H1 (cell line): ENCODE results near the gene HK1. TPM values are rescaled to one million over a fixed set of nuclear protein-coding genes. Genes with fewer than 3 reads are reported as not detected.
A peak's percentile ranks its signal among the peaks of the same experiment; 100 is the strongest.

Source experiments
- CTCF ChIA-PET: fragments of 300-600 bp; sonication (Branson Sonifier 250); formaldehyde crosslinking; loops from one replicate; lab custom pipeline; 2021; ENCODE audit not compliant: partially characterized antibody; lab: Charles Lee
- POLR2A ChIA-PET: fragments of 300-600 bp; sonication (Branson Sonifier 250); formaldehyde crosslinking; loops from one replicate; lab custom pipeline; 2021; ENCODE audit warnings: inconsistent platforms; ENCODE audit not compliant: partially characterized antibody; lab: Charles Lee
- DNase-seq, 2 experiments: peaks; one replicate each; pipeline versions ENCODE4 v3.0.0 to v3.0.0-alpha.2; 2010 to 2022; ENCODE audit warnings: low spot score in 2 of 2, low read depth in 1 of 2, mixed read lengths in 1 of 2
- FAIRE-seq: peaks from 2 replicates; lab custom pipeline; 2011; peaks lifted over from hg19 to GRCh38; lab: Jason Lieb, UNC
- H2AFZ ChIP-seq: 2 replicates; pipeline ENCODE4 v1.8.1; 2012; ENCODE audit warnings: low read length, inconsistent platforms
- H2AK5ac ChIP-seq: 2 replicates; pipeline ENCODE4 v1.6.1; 2013; ENCODE audit warnings: low read depth, low read length
- H2BK120ac ChIP-seq: replicated peaks from 2 replicates; pipeline ENCODE3; 2013; ENCODE audit warnings: low read depth, low read length, inconsistent platforms
- H2BK12ac ChIP-seq: 2 replicates; pipeline ENCODE4 v1.6.1; 2013; ENCODE audit warnings: low read depth, low read length
- H2BK15ac ChIP-seq: 2 replicates; pipeline ENCODE4 v1.6.1; 2013; ENCODE audit warnings: low read length
- H2BK20ac ChIP-seq: 2 replicates; pipeline ENCODE4 v1.6.1; 2013; ENCODE audit warnings: low read length
- H2BK5ac ChIP-seq: 2 replicates; pipeline ENCODE4 v1.6.1; 2013; ENCODE audit warnings: low read depth, low read length
- H3K14ac ChIP-seq: 2 replicates; pipeline ENCODE4 v1.6.1; 2013; ENCODE audit warnings: inconsistent platforms; ENCODE audit not compliant: insufficient read length
- H3K18ac ChIP-seq: 2 replicates; pipeline ENCODE4 v1.6.1; 2013; ENCODE audit warnings: low read length; ENCODE audit errors: extremely low read depth
- H3K23ac ChIP-seq: 2 replicates; pipeline ENCODE4 v1.6.1; 2013; ENCODE audit warnings: inconsistent platforms; ENCODE audit not compliant: insufficient read length
- H3K23me2 ChIP-seq: 2 replicates; pipeline ENCODE4 v1.6.1; 2013; ENCODE audit warnings: low read depth, low read length
- H3K27ac ChIP-seq: 2 replicates; pipeline ENCODE4 v1.6.1; 2011; ENCODE audit warnings: low read depth, low read length, inconsistent platforms
- H3K27me3 ChIP-seq, 4 experiments: replicated peaks in 1 of 4; 1 replicate in 1 of 4; 2 replicates in 3 of 4; pipeline versions ENCODE4 v1.6.1 to v1.8.1; 2011 to 2013; ENCODE audit warnings: low read length in 3 of 4, mild to moderate bottlenecking in 3 of 4, inconsistent platforms in 2 of 4, mixed read lengths in 2 of 4, moderate library complexity in 1 of 4; ENCODE audit not compliant: control insufficient read depth in 3 of 4, insufficient read depth in 3 of 4; ENCODE audit errors: extremely low read depth in 1 of 4
- H3K36me3 ChIP-seq, 4 experiments: 2 replicates each; pipeline versions ENCODE4 v1.6.1 to v1.8.1; 2011 to 2013; ENCODE audit warnings: mild to moderate bottlenecking in 4 of 4, low read length in 3 of 4, moderate library complexity in 2 of 4, control low read depth in 1 of 4, inconsistent platforms in 1 of 4; ENCODE audit not compliant: insufficient read depth in 4 of 4, control insufficient read depth in 2 of 4
- H3K4ac ChIP-seq: replicated peaks from 2 replicates; pipeline ENCODE3; 2013; ENCODE audit warnings: low read length, low read depth, mixed read lengths, inconsistent platforms; ENCODE audit not compliant: insufficient read length
- H3K4me1 ChIP-seq, 4 experiments: replicated peaks in 1 of 4; 1 replicate in 1 of 4; 2 replicates in 3 of 4; pipeline versions ENCODE4 v1.6.1 to v1.8.1; 2011 to 2013; ENCODE audit warnings: low read length in 3 of 4, inconsistent platforms in 2 of 4, mixed read lengths in 1 of 4; ENCODE audit not compliant: insufficient read depth in 4 of 4, control insufficient read depth in 3 of 4
- H3K4me2 ChIP-seq, 2 experiments: 2 replicates each; pipeline versions ENCODE4 v1.6.1 to v1.8.1; 2011 to 2013; ENCODE audit warnings: low read depth in 2 of 2, low read length in 2 of 2, control low read depth in 1 of 2, inconsistent platforms in 1 of 2, mild to moderate bottlenecking in 1 of 2; ENCODE audit not compliant: insufficient read depth in 1 of 2
- H3K4me3 ChIP-seq, 4 experiments: fragments of 200-600, 300-600 bp in 1 of 4; sonication (generic), shearing (Covaris generic), sonication (Bioruptor Twin) in 1 of 4; 2 replicates each; pipeline versions ENCODE4 v1.5.1 to v1.8.1; 2011 to 2016; ENCODE audit warnings: low read length in 4 of 4, low read depth in 3 of 4, control low read depth in 2 of 4, inconsistent platforms in 2 of 4, mild to moderate bottlenecking in 2 of 4, mixed read lengths in 1 of 4, moderate library complexity in 1 of 4; ENCODE audit not compliant: insufficient read depth in 2 of 4; ENCODE audit errors: extremely low read depth in 1 of 4
- H3K56ac ChIP-seq: replicated peaks from 2 replicates; pipeline ENCODE3; 2013; ENCODE audit warnings: low read depth, mild to moderate bottlenecking, mixed read lengths, low read length, inconsistent platforms; ENCODE audit not compliant: insufficient read length
- H3K79me1 ChIP-seq: 2 replicates; pipeline ENCODE4 v1.6.1; 2013; ENCODE audit warnings: low read depth, low read length, control low read depth
- H3K79me2 ChIP-seq, 2 experiments: 2 replicates each; pipeline versions ENCODE4 v1.6.1 to v1.8.1; 2012 to 2013; ENCODE audit warnings: low read length in 2 of 2, mild to moderate bottlenecking in 2 of 2, inconsistent platforms in 1 of 2; ENCODE audit not compliant: insufficient read depth in 2 of 2, control insufficient read depth in 1 of 2
- H3K9ac ChIP-seq, 4 experiments: replicated peaks in 1 of 4; 1 replicate in 1 of 4; 2 replicates in 3 of 4; pipeline versions ENCODE4 v1.6.1 to v1.8.1; 2011 to 2013; ENCODE audit warnings: low read depth in 3 of 4, low read length in 3 of 4, control low read depth in 2 of 4, mild to moderate bottlenecking in 2 of 4, moderate library complexity in 2 of 4, inconsistent platforms in 1 of 4; ENCODE audit errors: extremely low read depth in 1 of 4
- H3K9me3 ChIP-seq, 2 experiments: 2 replicates each; pipeline versions ENCODE4 v1.6.1 to v1.8.1; 2012 to 2013; ENCODE audit warnings: mild to moderate bottlenecking in 2 of 2, moderate library complexity in 2 of 2, control low read depth in 1 of 2, inconsistent platforms in 1 of 2, low read depth in 1 of 2, low read length in 1 of 2, mixed read lengths in 1 of 2; ENCODE audit not compliant: insufficient read depth in 2 of 2
- H4K20me1 ChIP-seq, 2 experiments: replicated peaks in 1 of 2; 2 replicates each; pipeline versions ENCODE3 to v1.8.1; 2011 to 2013; ENCODE audit warnings: inconsistent platforms in 2 of 2, low read length in 2 of 2, mild to moderate bottlenecking in 1 of 2; ENCODE audit not compliant: insufficient read depth in 2 of 2, control insufficient read depth in 1 of 2
- H4K5ac ChIP-seq: 2 replicates; pipeline ENCODE4 v1.6.1; 2013; ENCODE audit warnings: low read length, low read depth, mixed read lengths, inconsistent platforms; ENCODE audit not compliant: insufficient read length
- H4K8ac ChIP-seq: 2 replicates; pipeline ENCODE4 v1.8.0; 2013; ENCODE audit warnings: mild to moderate bottlenecking, moderate library complexity, low read length, inconsistent platforms; ENCODE audit not compliant: insufficient read depth; ENCODE audit errors: extremely low read depth
- H4K91ac ChIP-seq: replicated peaks from 2 replicates; pipeline ENCODE3; 2013; ENCODE audit warnings: low read length, mixed read lengths, inconsistent platforms; ENCODE audit not compliant: insufficient read length
- CBX8 ChIP-seq: fragments of 300-800, 300-1000 bp; sonication (generic); IDR thresholded peaks from 2 replicates; pipeline ENCODE4 v1.7.1; 2016; ENCODE audit warnings: low read depth, low read length, borderline replicate concordance
- EP300 ChIP-seq, 2 experiments: IDR thresholded peaks; 1 replicate in 1 of 2; 2 replicates in 1 of 2; pipeline ENCODE4 v1.6.1; 2011 to 2012; ENCODE audit warnings: low read depth in 2 of 2, low read length in 2 of 2, mild to moderate bottlenecking in 2 of 2, borderline replicate concordance in 1 of 2, inconsistent platforms in 1 of 2, moderate library complexity in 1 of 2
- FOSL1 ChIP-seq: IDR thresholded peaks from 2 replicates; pipeline ENCODE4 v1.6.1; 2011; ENCODE audit warnings: mild to moderate bottlenecking, low read depth, low read length, moderate library complexity; ENCODE audit not compliant: insufficient read depth
- RBBP5 ChIP-seq: IDR thresholded peaks from 2 replicates; pipeline ENCODE4 v1.7.1; 2012; ENCODE audit warnings: low read depth, mild to moderate bottlenecking, inconsistent platforms, low read length, moderate library complexity, borderline replicate concordance
- SAP30 ChIP-seq: fragments of 300-600 bp; sonication (generic); IDR thresholded peaks from 2 replicates; pipeline ENCODE4 v1.7.1; 2012; ENCODE audit warnings: low read length, moderate library complexity, mild to moderate bottlenecking, inconsistent platforms; ENCODE audit not compliant: insufficient read depth, insufficient replicate concordance
- SIN3A ChIP-seq, 2 experiments: IDR thresholded peaks in 1 of 2; conservative IDR thresholded peaks in 1 of 2; 2 replicates each; pipeline ENCODE4 v1.6.1; 2011 to 2012; ENCODE audit warnings: low read length in 2 of 2, improper control_type of control experiment in 1 of 2, low read depth in 1 of 2, mild to moderate bottlenecking in 1 of 2
- YY1 ChIP-seq: IDR thresholded peaks from 2 replicates; pipeline ENCODE4 v1.6.1; 2011; ENCODE audit warnings: low read depth, mild to moderate bottlenecking, low read length
- WGBS, 2 experiments: shearing (Covaris generic) in 1 of 2; methylation state at CpG; one replicate each; pipeline versions ENCODE4 v1.1.6 to v1.1.7; 2013 to 2015; ENCODE audit warnings: low lambda C conversion rate in 2 of 2, mixed read lengths in 2 of 2, inconsistent platforms in 1 of 2, low coverage in 1 of 2, missing lambda C conversion rate in 1 of 2; ENCODE audit not compliant: insufficient replicate concordance in 2 of 2, insufficient coverage in 1 of 2, insufficient read length in 1 of 2; ENCODE audit errors: extremely low coverage in 1 of 2, missing lambda C conversion rate in 1 of 2; 5-methylcytosine and 5-hydroxymethylcytosine counted together
- polyA plus RNA-seq, 7 experiments: library from polyadenylated mRNA; depleted of rRNA in 3 of 7; stranded (reverse) in 5 of 7; unstranded in 2 of 7; fragments of >200 nt in 5 of 7; fragments of 200-250 nt in 2 of 7; gene quantifications; 1 replicate in 5 of 7; 2 replicates in 1 of 7; 4 replicates in 1 of 7; pipeline versions ENCODE4 v1.2.1 to v1.2.3, GENCODE V29; 2011 to 2013; ENCODE audit warnings: missing spikeins in 2 of 7, mixed read lengths in 2 of 7
- total RNA-seq: library from RNA; stranded (reverse); fragmentation: NEBNext Ultra II Directional; extraction: Animal tissue kit (Norgen Biotek cat#: 25700); gene quantifications from 2 replicates; pipeline ENCODE4 v1.2.1, GENCODE V29; 2021

HK1 gene
- total and polyA plus RNA-seq, 2 of the 8 experiments (the other 6 are each of a cell fraction or from before 2014, with no cell fraction given), result 55.8 to 247 TPM

DNA sequence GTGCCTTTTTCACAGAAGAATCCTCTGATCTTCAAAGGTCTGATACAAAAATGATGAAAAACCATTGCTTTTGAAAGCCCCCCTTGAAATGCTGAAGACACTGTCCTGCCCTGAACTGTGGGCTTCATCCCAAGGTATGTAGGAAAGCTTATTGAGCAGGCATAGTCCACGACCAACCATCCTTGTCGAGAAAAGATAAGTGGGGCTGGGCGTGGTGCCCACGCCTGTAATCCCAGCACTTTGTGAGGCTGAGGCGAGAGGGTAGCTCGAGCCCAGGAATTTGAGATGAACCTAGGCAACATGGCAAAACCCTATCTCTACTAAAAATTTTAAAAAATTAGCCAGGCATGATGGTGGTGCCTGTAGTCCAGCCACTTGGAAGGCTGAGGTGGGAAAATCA lies 112.9 kb downstream of the HK1 start:
- DNase-seq (no peak), FAIRE-seq (no peak)
- Histone ChIP-seq H3K36me3 (peaks cover 6 to 40% (median 22%) of the 10 kb centered on the region in 4 experiments), H2BK120ac (peak overlapping the region; percentile 13), H3K4me3 (no peak overlapping the region), H3K27me3 (no peaks in the 10 kb centered on the region), H2BK5ac (peak overlapping the region; percentile 12), H4K5ac (no peak overlapping the region), H3K23me2 (no peaks in the 10 kb centered on the region), H3K4me2 (no peak overlapping the region), H3K56ac (no peak overlapping the region), H2AK5ac (no peak overlapping the region), H3K4me1 (peaks cover 8 to 21% (median 15%) of the 10 kb centered on the region in 4 experiments), H3K4ac (no peak overlapping the region), H4K91ac (peak overlapping the region; percentile 77), H2AFZ (no peak overlapping the region), H2BK15ac (no peak overlapping the region), H3K79me2 (no peaks in the 10 kb centered on the region), H3K14ac (no peak overlapping the region), H3K79me1 (0 out of 2 replicates have a peak, but pooled peaks cover 2% of the 10 kb centered on the region), H3K9me3 (no peaks in the 10 kb centered on the region), H2BK20ac (no peak overlapping the region), H3K9ac (no peak overlapping the region), H3K27ac (no peak overlapping the region), H4K8ac (no peak overlapping the region), H3K23ac (no peak overlapping the region), H4K20me1 (no peaks in the 10 kb centered on the region), H2BK12ac (0 out of 2 replicates have a peak overlapping the region, but pooled peaks have one; percentile 60), H3K18ac (no peak overlapping the region)
- ChIA-PET POLR2A (interaction anchor here (0.6 to 2.6 kb wide), 3 partner anchors 58 to 85 kb away, joined by 3 to 7 read pairs (median 6); no protein-coding TSS in a partner anchor), CTCF (interaction anchor here (0.7 to 7.6 kb wide), 14 partner anchors 8 to 174 kb away, joined by 3 to 69 read pairs (median 4); no protein-coding TSS in a partner anchor)
- TF ChIP-seq EP300 (IDR thresholded peaks at IDR 0.05; ENCODE audit: borderline replicate concordance in 1 of 2, low read depth in 2 of 2, low read length in 2 of 2) (no peak), RBBP5 (no peak), FOSL1 (no peak), YY1 (no peak), CBX8 (no peak), SIN3A (conservative IDR thresholded peaks at IDR 0.05 in 1 of 2, IDR thresholded peaks at IDR 0.05 in 1 of 2; ENCODE audit: low read depth in 1 of 2, low read length in 2 of 2) (no peak), SAP30 (no peak)
- 91% methylated on average over 6 of the region's 6 CpGs; no CpG with 5 or more reads in 1 of the 2 experiments for WGBS, 2 experiments
